ENCODE results near the gene KRTAP16-1.

GRCh38 chr17:41322094-41322902 is 13.2 kb upstream of the KRTAP16-1 start:
- TF ChIP-seq CTCF (IDR thresholded peaks at IDR 0.05) (peak; percentile 56 to 91 (median 79)), POLR2A (IDR thresholded peaks at IDR 0.05) (no peak)

Data from Peyer's patch (tissue), 4 donors.